ENCODE results near the gene MS4A4A. TPM values are rescaled to one million over a fixed set of nuclear protein-coding genes. Genes with fewer than 3 reads are reported as not detected.

Gene MS4A4A
- total and polyA plus RNA-seq, 2 of the 8 experiments (the other 6 are each of a cell fraction or from before 2014, with no cell fraction given) = not detected

- no peak for TF ChIP-seq CHD1 (IDR thresholded peaks at IDR 0.05; ENCODE audit: low read depth, low read length)
- no peak for TF ChIP-seq CBX8 (IDR thresholded peaks at IDR 0.05; ENCODE audit: borderline replicate concordance, low read depth, low read length)
Measured at GRCh38 chr11:60280412-60280811, at the start of gene MS4A4A (continued).
